Subcutaneous adipose tissue (tissue), 4 donors: Measurements from ENCODE around the gene CDAN1. TPM values are rescaled to one million over a fixed set of nuclear protein-coding genes. Genes with fewer than 3 reads are reported as not detected.

Experiments used
- total RNA-seq, 4 donors: library from RNA; depleted of rRNA; stranded (reverse); fragments of >200 nt; gene quantifications; one replicate each; pipeline ENCODE4 v1.1.0, GENCODE V29; 2016
- TF ChIP-seq, protein P1 (sequence below): fragments of 450-650 bp; IDR thresholded peaks from one replicate; pipeline ENCODE4 v1.5.1; 2016; ENCODE audit warnings: low read depth, mild to moderate bottlenecking, control low read depth, antibody characterized with exemption, moderate library complexity

CDAN1 gene
- total RNA-seq, 4 donors from 2014 or later, result 5.2 to 16.0 (median 9.2) TPM

DNA sequence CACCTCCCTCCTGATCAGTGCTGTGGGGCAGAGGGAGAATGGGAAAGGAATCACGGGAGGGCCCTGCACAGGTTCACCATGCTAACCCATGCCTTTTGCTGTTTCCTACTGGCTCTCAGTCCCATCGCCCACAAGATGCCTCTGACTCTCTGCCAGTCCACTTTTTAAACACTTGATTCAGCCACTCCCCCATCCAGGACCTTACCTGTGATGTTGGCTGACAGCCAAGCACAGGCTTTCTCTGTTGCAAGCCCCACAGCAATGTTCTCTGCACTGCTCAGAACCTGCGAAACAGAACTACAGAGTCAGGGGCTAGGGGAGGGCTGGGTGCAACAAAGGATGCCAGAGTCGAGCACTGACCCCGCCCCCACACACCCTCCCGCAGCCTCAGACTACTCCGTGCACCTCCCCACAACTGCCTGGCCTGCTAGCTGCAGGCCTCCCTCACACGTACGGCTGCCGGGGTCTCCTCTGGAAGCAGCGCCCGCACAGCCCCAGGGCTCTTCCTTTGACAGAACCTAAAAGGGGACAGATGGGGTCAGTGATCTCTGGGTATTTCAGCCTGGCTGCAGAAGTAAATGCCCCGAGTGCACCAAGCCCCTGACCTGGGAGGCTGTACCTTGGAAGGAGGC, 9.1 kb downstream of the CDAN1 start:
- TF ChIP-seq, protein P1, sequence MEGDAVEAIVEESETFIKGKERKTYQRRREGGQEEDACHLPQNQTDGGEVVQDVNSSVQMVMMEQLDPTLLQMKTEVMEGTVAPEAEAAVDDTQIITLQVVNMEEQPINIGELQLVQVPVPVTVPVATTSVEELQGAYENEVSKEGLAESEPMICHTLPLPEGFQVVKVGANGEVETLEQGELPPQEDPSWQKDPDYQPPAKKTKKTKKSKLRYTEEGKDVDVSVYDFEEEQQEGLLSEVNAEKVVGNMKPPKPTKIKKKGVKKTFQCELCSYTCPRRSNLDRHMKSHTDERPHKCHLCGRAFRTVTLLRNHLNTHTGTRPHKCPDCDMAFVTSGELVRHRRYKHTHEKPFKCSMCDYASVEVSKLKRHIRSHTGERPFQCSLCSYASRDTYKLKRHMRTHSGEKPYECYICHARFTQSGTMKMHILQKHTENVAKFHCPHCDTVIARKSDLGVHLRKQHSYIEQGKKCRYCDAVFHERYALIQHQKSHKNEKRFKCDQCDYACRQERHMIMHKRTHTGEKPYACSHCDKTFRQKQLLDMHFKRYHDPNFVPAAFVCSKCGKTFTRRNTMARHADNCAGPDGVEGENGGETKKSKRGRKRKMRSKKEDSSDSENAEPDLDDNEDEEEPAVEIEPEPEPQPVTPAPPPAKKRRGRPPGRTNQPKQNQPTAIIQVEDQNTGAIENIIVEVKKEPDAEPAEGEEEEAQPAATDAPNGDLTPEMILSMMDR, result no peak

DNA sequence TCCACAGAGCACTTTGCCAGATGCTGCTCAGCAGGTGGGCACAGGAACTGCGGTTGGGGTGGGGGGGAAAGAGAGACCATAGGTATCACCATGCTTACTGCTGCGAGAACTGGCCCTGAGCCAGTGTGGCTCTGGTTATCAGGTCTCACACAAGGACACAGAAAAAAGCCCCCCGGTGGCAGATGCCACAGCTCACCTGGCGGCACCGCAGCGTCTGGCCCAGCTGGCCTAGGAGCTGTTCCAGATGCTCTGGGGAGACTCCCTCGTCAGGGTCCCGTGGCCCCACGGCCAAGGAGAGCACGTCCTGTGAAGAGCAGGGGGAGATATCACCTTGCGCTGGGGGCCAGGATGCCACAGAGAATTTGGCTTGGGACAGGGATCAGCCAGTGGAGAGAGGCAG, 10.8 kb downstream of the CDAN1 start:
- TF ChIP-seq, protein P1, result no peak

DNA sequence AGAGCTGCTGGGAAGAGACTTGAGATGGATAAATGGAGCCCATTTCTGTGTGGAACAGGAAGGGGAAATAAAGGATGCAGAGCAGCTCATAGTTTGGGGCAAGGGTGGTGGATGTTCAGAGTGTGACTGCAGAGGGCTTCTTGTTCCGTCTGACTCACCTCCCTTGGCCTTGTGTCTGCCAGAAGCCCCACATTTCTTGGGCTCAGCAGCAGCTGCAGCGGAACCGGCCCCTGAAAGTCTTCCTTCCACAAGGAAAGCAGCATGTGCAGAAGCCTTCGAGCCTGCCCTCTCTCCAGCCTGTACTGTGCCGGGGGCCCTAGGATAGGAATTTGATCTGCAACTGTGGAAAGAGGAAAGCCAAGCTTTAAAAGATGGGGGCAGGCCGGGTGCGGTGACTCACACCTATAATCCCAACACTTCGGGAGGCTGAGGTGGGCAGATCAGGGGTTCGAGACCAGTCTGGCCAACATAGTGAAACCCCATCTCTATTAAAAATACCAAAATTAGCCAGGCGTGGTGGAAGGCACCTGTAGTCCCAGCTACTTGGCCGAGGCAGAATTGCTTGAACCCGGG, 11.5 kb downstream of the CDAN1 start:
- TF ChIP-seq, protein P1, result no peak

DNA sequence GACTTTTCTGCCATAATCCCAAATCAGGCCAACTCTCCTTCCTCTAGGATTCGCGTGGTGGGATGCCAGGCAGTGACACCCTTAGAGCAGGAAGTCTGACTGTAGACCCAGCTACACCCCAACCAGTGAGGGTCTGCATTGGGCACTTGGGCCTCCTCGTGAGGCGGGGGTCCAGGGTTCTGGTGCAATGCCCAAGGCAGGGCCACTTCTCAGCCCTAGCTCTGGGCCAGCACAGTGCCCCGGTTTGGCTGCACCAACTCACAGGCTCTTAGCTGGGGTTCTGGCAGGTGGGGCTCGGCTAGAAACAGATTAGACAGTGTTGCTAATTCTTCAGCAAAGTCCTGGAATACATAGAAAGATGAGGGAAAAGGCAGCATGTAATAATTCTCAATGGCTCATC, 12.7 kb downstream of the CDAN1 start:
- TF ChIP-seq, protein P1, result no peak

DNA sequence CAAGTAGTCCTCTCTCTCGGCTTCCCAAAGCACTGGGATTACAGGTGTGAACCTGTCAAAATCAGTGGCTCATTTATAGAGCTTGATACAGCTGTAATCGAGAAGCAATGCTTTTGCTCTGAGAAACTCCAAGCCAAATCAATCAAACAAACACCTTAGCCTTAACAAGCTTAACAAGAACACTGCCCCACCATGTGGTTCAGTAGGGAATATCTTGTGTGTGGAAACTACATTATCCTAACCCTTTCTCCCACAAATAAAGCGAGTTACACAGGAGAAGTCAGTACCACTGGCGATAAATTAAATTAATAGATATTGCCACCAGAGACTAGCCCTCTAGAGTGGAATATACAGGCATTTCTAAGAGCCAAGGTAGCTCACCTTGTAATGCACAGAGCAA, 13.9 kb downstream of the CDAN1 start:
- TF ChIP-seq, protein P1, result no peak

DNA sequence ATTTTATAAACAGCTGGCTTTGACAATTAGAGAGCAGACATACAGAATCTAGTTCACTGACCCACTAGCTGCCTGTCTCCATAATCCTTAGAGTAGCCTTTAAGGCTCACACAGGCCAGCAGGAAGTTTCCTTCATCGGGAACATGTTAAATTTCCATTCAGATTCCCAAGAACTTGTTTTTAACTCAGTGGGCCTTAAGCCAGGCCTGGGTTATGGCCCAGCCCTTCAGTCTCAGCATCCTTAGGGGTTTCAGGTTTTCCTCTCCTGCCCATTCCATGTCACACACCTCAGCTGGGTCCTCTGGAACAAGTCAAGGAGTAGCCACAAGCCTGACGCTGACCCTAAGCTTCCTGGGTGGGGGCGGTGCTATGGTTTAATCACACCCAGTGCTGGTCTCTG, 15.0 kb downstream of the CDAN1 start:
- TF ChIP-seq, protein P1, result no peak

DNA sequence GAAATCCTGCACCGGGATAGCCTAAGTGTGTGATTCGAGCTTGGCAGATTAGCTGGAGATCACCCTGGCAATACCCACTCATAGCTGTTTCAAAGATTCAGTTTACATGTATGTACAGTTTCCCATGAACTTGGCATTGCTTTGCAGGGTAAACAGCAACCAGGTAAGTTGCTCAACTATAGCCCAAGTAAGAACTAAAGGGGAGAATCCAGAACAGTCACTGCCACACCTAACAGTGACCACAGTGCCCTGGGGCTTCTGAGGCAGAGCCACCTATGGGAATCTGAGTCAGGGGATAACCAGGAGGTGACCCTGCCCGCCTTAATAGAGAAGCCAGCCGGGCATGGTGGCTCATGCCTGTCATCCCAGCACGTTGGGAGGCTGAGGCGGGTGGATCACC, 15.9 kb downstream of the CDAN1 start:
- TF ChIP-seq, protein P1, result no peak
